OCI-LY1 (cell line): ENCODE data around the gene CALU.

Experiments used
- CTCF ChIP-seq: fragments of 200-600 bp; sonication (generic), shearing (Covaris generic); IDR thresholded peaks from 2 replicates; pipeline ENCODE4 v1.5.1; 2017; ENCODE audit warnings: mild to moderate bottlenecking, antibody characterized with exemption, low read length, moderate library complexity, mixed read lengths
- EZH2 ChIP-seq: fragments of 200-600 bp; sonication (generic), shearing (Covaris generic); IDR thresholded peaks from 2 replicates; pipeline ENCODE4 v1.8.0; 2017; ENCODE audit warnings: borderline replicate concordance, mixed run types, mild to moderate bottlenecking, antibody characterized with exemption, low read length, moderate library complexity, mixed read lengths

- TF ChIP-seq CTCF (peak; percentile 71), EZH2 (no peak)
Measured at GRCh38 chr7:128697302-128697905, 41.8 kb upstream of the CALU start.
